K562 (cell line): ENCODE measurements around the gene B2M. TPM values are rescaled to one million over a fixed set of nuclear protein-coding genes. Genes with fewer than 3 reads are reported as not detected.

Source experiments
- ATAC-seq: fragments of 200-7000 bp; cut with Tn5 transposase; 3 replicates; pipeline ENCODE4 v1.9.1; 2020; ENCODE audit warnings: moderate library complexity
- BruUV-seq: library from RNA; stranded (reverse); fragments of 400-500 nt; replicated peaks from 2 replicates; lab custom pipeline; 2021; lab: Mats Ljungman, UMichigan
- CTCF ChIA-PET: fragments of 300-600 bp; formaldehyde crosslinking; extraction: SDS; loops from one replicate; lab custom pipeline; 2021; ENCODE audit warnings: low intra/inter-chr PET ratio; lab: Yijun Ruan, JAX
- POLR2A ChIA-PET: fragments of 300-600, 350-650 bp; sonication (Branson Sonifier 250); formaldehyde crosslinking; extraction: SDS; loops from one replicate; lab custom pipeline; 2021; ENCODE audit warnings: antibody characterized with exemption, inconsistent platforms; lab: Yijun Ruan, JAX
- DNase-seq, 4 experiments: peaks; one replicate each; pipeline versions ENCODE4 v3.0.0 to v3.0.0-alpha.2; 2011 to 2018; ENCODE audit warnings: low spot score in 3 of 4, mixed read lengths in 3 of 4; ENCODE audit errors: extremely low read depth in 1 of 4
- FAIRE-seq: peaks from 2 replicates; lab custom pipeline; 2011; peaks lifted over from hg19 to GRCh38; lab: Jason Lieb, UNC
- H2AFZ ChIP-seq: 2 replicates; pipeline ENCODE4 v1.6.0; 2011; ENCODE audit warnings: low read depth, low read length, control low read depth, inconsistent platforms
- H3K27ac ChIP-seq: fragments of 200-600 bp; 3 replicates; pipeline ENCODE4 v1.8.0; 2011; ENCODE audit warnings: low read depth, mild to moderate bottlenecking, control low read depth, inconsistent platforms, low read length, moderate library complexity, mixed read lengths; ENCODE audit errors: extremely low read depth
- H3K27me3 ChIP-seq, 2 experiments: fragments of 300-600 bp in 1 of 2; 2 replicates in 1 of 2; 3 replicates in 1 of 2; pipeline versions ENCODE4 v1.6.0 to v1.8.0; 2011; ENCODE audit warnings: inconsistent platforms in 2 of 2, low read length in 2 of 2, mild to moderate bottlenecking in 1 of 2, mixed read lengths in 1 of 2, moderate library complexity in 1 of 2; ENCODE audit not compliant: control insufficient read depth in 2 of 2, insufficient read depth in 2 of 2
- H3K36me3 ChIP-seq: fragments of 300-600 bp; 3 replicates; pipeline ENCODE4 v1.8.0; 2011; ENCODE audit warnings: mild to moderate bottlenecking, low read length, inconsistent platforms; ENCODE audit not compliant: control insufficient read depth, insufficient read depth
- H3K4me1 ChIP-seq, 2 experiments: fragments of 200-600 bp in 1 of 2; replicated peaks in 1 of 2; 2 replicates in 1 of 2; 3 replicates in 1 of 2; pipeline versions ENCODE4 v1.5.1 to v1.8.0; 2011; ENCODE audit warnings: inconsistent platforms in 2 of 2, low read length in 2 of 2, mild to moderate bottlenecking in 1 of 2, mixed read lengths in 1 of 2, moderate library complexity in 1 of 2; ENCODE audit not compliant: control insufficient read depth in 2 of 2, insufficient read depth in 2 of 2
- H3K4me2 ChIP-seq: 2 replicates; pipeline ENCODE4 v1.6.1; 2011; ENCODE audit warnings: low read length, control low read depth, inconsistent platforms, mixed read lengths; ENCODE audit not compliant: insufficient read depth
- H3K4me3 ChIP-seq: fragments of 200-600 bp; sonication (generic), shearing (Covaris generic); 2 replicates; pipeline ENCODE4 v1.5.1; 2016; ENCODE audit warnings: control low read depth, inconsistent platforms
- H3K79me2 ChIP-seq: fragments of 200-600 bp; 3 replicates; pipeline ENCODE4 v1.8.0; 2011; ENCODE audit warnings: low read length, inconsistent platforms; ENCODE audit not compliant: control insufficient read depth, insufficient read depth
- H3K9ac ChIP-seq, 2 experiments: 2 replicates each; pipeline versions ENCODE4 v1.6.0 to v1.6.1; 2011; ENCODE audit warnings: low read depth in 2 of 2, low read length in 2 of 2, control low read depth in 1 of 2, inconsistent platforms in 1 of 2, mild to moderate bottlenecking in 1 of 2, mixed read lengths in 1 of 2; ENCODE audit not compliant: insufficient read depth in 1 of 2
- H3K9me1 ChIP-seq: one replicate; pipeline ENCODE4 v1.6.0; 2011; ENCODE audit warnings: inconsistent platforms, mild to moderate bottlenecking, low read length, moderate library complexity; ENCODE audit not compliant: control insufficient read depth, insufficient read depth
- H3K9me3 ChIP-seq: replicated peaks from 2 replicates; pipeline ENCODE4 v1.5.1; 2011; ENCODE audit warnings: low read depth, low read length, inconsistent platforms; ENCODE audit not compliant: control insufficient read depth, insufficient read depth
- H4K20me1 ChIP-seq: replicated peaks from 2 replicates; pipeline ENCODE4 v1.6.1; 2011; ENCODE audit warnings: low read length, inconsistent platforms, mixed read lengths; ENCODE audit not compliant: control insufficient read depth, insufficient read depth
- C11orf30 ChIP-seq: fragments of 450-650 bp; IDR thresholded peaks from 2 replicates; pipeline ENCODE4 v1.6.1; 2016; ENCODE audit warnings: low read depth, mild to moderate bottlenecking
- MAFF ChIP-seq: IDR thresholded peaks from 2 replicates; pipeline ENCODE4 v1.6.1; 2012; ENCODE audit warnings: low read length, improper control_type of control experiment
- MAFG ChIP-seq: fragments of 450-650 bp; conservative IDR thresholded peaks from 2 replicates; pipeline ENCODE4 v1.6.1; 2016; ENCODE audit warnings: missing genetic modification characterization, missing compliant biosample characterization
- MTF1 ChIP-seq: fragments of 250-450 bp; sonication (Bioruptor Pico); IDR thresholded peaks from 2 replicates; pipeline ENCODE4 v1.9.0; 2021; ENCODE audit warnings: moderate library complexity, mild to moderate bottlenecking, inconsistent platforms, borderline replicate concordance
- ZFX ChIP-seq: sonication (generic); formaldehyde crosslinking; IDR thresholded peaks from 2 replicates; pipeline ENCODE4 v1.8.0; 2022; ENCODE audit warnings: mild to moderate bottlenecking, missing genetic modification reagents, moderate library complexity
- ZNF316 ChIP-seq: fragments of 450-650 bp; IDR thresholded peaks from 2 replicates; pipeline ENCODE4 v1.6.1; 2016
- WGBS: fragments of 100-300 bp; shearing (Covaris generic); methylation state at CpG from one replicate; pipeline ENCODE4 v1.1.6; 2016; ENCODE audit warnings: low coverage, mixed read lengths; ENCODE audit not compliant: insufficient coverage; ENCODE audit errors: missing lambda C conversion rate; 5-methylcytosine and 5-hydroxymethylcytosine counted together
- in situ Hi-C: fragments of 300-500 bp; cut with MboI; formaldehyde crosslinking; loops from 4 replicates; pipeline ENCODE4 v1.15.0; 2018; ENCODE audit warnings: inconsistent platforms, mixed read lengths
- intact Hi-C: fragments of 100-400 bp; cut with micrococcal nuclease; formaldehyde crosslinking; loops from 2 replicates; pipeline ENCODE4 v1.14.2; 2022
- polyA plus RNA-seq, 8 experiments: library from polyadenylated mRNA; depleted of rRNA in 4 of 8; stranded (reverse) in 5 of 8; unstranded in 3 of 8; fragments of >200 nt; fragmentation: Nextera tagmentation in 2 of 8; fragmentation: Illumina TruSeq in 1 of 8; extraction: Ambion mirVana in 2 of 8; extraction: Trizol in 1 of 8; gene quantifications; 2 replicates each; pipeline versions ENCODE4 v1.2.1 to v1.2.3, GENCODE V29; 2011 to 2014; ENCODE audit warnings: inconsistent platforms in 1 of 8, missing spikeins in 1 of 8
- total RNA-seq, 7 experiments: library from RNA; depleted of rRNA in 6 of 7; stranded (reverse); fragments of >200 nt in 6 of 7; fragmentation: Illumina TruSeq in 2 of 7; extraction: Trizol in 2 of 7; gene quantifications; 2 replicates each; pipeline versions ENCODE4 v1.2.1 to v1.2.3, GENCODE V29; 2011 to 2021; ENCODE audit warnings: low replicate concordance in 1 of 7

The B2M gene
- total and polyA plus RNA-seq, 9 of the 15 experiments (the other 6 are each of a cell fraction or from before 2014, with no cell fraction given): 460 to 3,138 (median 1,032) TPM

- POLR2A ChIA-PET: interaction anchor here (4.0 kb wide), 1 partner anchor 10 kb away, joined by 22 read pairs; no protein-coding TSS in a partner anchor
- BruUV-seq: no TSS peak
- peaks cover 49% of the 10 kb centered on the region for H3K36me3 ChIP-seq
- in situ Hi-C loops (no loop called here), intact Hi-C loops (loop anchor here (10.0 kb wide), 2 partner anchors 128 to 208 kb away; no protein-coding TSS in a partner anchor)
- TF ChIP-seq ZNF316: peak; percentile 77
- peak; percentile 67 for TF ChIP-seq C11orf30
- TF ChIP-seq MAFG (tag): peak; percentile 30; the same call in 1 of the 2 replicates
- peak; percentile 12; the same call in 1 of the 2 replicates for TF ChIP-seq MAFF
- TF ChIP-seq MTF1 (CRISPR knock-in tag): no peak
- no peak for TF ChIP-seq ZFX (CRISPR knock-in tag)
- FAIRE-seq: no peak
- H3K4me1 ChIP-seq: peaks cover 0 to 9% of the 10 kb centered on the region in 2 experiments; a peak in 2 of 5 replicates
- no peak overlapping the region for H3K4me2 ChIP-seq
- CTCF ChIA-PET: no interaction called here
- 0 out of 2 replicates have a peak, but pooled peaks cover 4% of the 10 kb centered on the region for H4K20me1 ChIP-seq
- H3K4me3 ChIP-seq: no peak overlapping the region
- WGBS: 98% methylated on average over 2 of the region's 2 CpGs
- H3K9ac ChIP-seq: no peak overlapping the region
- H3K9me3 ChIP-seq: no peaks in the 10 kb centered on the region
- H3K27ac ChIP-seq: no peak overlapping the region
- ATAC-seq: no peak
- H3K27me3 ChIP-seq: no peaks in the 10 kb centered on the region
- H3K9me1 ChIP-seq: peaks cover 3% of the 10 kb centered on the region
- H2AFZ ChIP-seq: no peak overlapping the region
- peaks cover 33% of the 10 kb centered on the region for H3K79me2 ChIP-seq
- no peak for DNase-seq
Observed at GRCh38 chr15:44716983-44717602, 5.8 kb downstream of the B2M start.
